Suppressor macrophage (primary cell): ENCODE measurements around the gene RMND5A.
A peak's percentile ranks its signal among the peaks of the same experiment; 100 is the strongest.

Experiments
- DNase-seq, 4 experiments: peaks; one replicate each; pipeline ENCODE4 v3.0.0-alpha.2; 2020 to 2022

The RMND5A gene

GRCh38 chr2:86768189-86768949 is 48.3 kb downstream of the RMND5A start:
- DNase-seq, result peak; percentile 16 to 54 (median 36)

DNA sequence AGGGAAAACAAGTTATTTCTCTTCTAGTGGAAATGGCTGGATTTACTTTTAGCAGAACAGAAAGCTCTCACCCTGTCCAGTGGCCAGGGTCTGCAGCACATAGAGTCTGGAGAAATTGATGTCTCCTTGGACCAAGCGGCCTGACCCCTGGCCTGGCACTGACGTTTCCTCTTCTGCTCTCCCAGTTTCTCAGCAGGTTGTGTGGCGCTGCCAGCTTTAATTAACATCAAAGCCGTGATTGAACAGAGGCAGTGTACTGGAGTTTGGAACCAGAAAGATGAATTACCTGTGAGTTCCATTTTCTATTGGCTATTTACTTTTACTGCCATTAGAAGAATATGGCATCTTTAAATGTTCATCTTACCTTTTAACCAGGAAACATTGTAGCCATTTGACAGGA is 49.7 kb downstream of the RMND5A start:
- no peak for DNase-seq

DNA sequence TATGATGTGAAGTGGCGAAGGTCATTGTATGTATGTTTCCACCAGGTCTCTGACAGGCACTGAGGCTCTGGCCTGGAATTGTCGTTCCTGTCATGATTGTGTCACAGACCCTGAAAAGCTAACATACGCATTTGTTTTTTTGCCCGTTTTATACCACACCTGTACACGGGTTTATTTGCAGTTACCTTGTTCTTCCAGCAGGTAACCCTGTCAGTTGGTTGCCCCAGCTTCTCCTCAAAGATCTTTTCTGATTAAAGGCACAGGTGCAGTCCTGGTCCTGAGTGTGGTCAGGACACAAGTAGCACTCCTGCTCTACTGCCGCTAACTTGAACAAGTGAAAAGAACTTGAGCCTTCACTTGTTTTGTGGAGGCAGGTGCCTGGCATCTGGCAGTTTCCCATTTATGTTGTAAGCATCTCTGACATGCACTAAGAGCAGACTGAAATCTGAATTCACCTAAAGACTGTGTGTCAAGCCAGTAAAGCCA is 50.8 kb downstream of the RMND5A start:
- no peak for DNase-seq

GRCh38 chr2:86772611-86773010 is 52.5 kb downstream of the RMND5A start:
- no peak for DNase-seq

- no peak for DNase-seq
Observed at GRCh38 chr2:86774862-86775261, 54.8 kb downstream of the RMND5A start.

- no peak for DNase-seq
Observed at GRCh38 chr2:86775338-86775737, 55.2 kb downstream of the RMND5A start.

DNA sequence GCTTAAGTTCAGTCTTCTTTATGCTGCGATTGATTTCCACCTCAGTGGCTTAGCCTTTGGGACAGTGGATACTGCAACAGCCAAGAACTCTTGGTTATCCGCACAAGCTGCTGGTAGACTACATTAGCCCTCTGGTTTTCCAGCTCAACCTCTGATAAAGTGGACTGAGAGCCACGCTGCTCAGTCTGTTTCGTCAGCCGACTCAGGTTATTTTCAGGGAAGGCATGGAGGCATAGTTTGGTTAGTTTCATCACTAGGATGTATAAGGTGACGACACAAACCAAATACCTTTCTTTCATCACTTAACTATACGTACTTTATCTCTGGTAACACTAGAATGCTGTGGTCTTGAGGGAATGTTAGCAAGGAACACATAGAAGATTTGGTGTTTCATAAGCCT is 56.4 kb downstream of the RMND5A start:
- DNase-seq, result no peak

DNA sequence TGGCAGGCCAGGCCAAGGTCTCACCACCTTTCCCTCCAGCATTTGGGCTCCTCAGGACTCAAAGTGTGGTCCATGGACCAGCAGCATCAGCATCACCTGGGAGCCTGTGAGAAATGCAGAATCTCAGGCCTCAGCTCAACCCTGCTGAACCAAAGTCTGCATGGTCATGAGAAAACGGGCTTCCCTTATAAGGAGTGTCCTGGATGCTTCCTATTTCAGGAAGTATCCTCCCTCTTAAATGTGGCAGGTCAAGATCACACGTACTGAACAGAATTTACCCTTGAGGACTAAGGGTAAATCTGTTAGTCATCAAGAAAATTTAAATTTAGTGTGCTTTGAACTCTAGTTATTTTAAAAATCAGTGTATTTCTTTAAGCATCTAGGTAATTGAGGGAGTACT is 58.9 kb downstream of the RMND5A start:
- peak in 2 of 4 experiments; percentile 23 to 31 for DNase-seq

DNA sequence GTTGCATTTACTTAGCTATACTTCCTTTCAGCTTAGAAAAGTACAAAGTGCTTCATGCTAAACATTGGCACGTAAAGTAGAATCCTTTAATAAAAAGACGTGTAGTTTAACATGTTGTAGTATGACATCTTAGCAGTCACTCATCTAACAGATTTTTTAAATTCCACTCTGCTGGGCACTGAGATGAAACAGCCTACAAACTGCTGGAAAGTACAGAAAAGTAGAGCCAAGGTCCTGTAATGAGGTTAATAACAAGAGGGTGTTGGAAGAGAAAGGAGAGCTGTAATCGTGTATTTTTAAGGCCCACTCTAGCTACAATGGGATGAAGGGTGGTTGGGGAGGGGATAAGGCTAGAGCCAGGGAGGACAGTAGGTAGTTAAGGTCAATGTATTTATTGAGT is 59.9 kb downstream of the RMND5A start:
- DNase-seq, result no peak

DNA sequence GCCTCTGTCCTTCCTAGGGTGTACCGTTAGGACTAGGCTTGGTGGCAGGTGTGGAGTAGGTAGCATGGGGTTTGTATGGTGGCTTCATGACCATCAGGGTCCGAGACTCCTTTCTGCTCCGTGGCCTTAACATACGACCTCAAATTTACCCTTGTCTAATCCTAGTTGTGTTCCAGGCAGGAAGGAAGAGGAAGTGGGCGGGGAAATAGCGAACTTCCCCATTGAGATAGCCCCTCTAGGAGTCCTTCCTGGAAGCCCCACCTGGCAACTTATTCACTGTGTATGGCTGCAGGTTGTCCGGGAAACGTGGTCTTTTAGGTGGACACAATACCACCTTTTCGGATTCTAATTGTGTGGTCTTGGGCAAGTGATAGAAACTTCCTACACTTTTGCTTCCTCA is 61.3 kb downstream of the RMND5A start:
- DNase-seq, result peak in 1 of 4 experiments; percentile 15

DNA sequence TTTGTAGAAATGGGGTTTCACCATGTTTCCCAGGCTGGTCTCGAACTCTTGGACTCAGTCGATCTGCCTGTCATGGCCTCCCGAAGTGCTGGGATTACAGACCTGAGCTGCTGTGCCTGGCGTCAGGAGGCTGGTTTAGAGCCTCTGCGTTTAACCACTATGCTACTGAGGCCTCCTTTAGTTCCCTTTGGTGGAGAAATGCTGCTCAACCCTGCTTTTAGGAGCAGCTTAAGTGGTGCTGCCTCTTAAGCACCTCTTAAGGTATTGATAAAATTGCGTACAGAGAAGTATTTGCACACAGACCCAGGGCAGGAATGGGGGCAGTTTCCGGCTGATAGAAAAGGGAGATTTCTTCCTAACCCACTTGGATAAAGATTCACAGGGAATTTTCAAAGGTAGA is 62.7 kb downstream of the RMND5A start:
- DNase-seq, result no peak

DNA sequence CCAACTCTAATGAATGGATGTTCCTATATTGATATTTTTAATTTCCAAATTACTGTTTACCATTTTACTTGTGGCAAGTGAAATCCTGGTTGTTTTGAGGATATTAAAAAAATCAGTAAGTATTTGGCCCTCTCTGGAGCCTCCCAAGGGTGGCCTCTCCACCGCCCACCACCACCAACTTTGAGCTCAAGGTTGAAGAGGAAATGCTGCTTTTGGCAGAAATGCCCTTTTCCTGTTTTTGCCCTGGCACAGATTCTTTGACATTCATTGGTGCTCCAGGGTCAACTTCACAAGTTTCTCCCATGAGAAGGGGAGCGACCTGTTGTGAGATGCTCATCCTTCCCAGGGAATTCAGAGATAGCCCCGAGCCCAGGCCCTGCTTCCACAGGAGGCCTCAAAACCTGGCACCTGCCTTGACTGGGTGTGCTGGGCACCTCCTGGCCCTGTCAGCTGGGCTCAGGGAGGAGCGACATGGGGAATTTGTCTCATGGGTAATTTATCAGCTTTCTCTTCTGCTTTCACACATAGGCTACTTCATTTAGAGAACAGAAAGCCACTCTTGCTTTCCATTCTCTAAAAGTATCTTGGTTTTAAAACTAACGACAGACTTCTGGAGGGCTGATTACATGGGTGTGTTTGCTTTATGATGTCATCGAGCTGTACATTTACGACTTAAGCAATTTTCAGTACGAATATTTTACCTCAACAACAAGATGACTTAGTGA is 63.7 kb downstream of the RMND5A start:
- peak in 3 of 4 experiments; percentile 18 to 29 (median 18) for DNase-seq

GRCh38 chr2:86785456-86785855 is 65.4 kb downstream of the RMND5A start:
- no peak for DNase-seq

DNA sequence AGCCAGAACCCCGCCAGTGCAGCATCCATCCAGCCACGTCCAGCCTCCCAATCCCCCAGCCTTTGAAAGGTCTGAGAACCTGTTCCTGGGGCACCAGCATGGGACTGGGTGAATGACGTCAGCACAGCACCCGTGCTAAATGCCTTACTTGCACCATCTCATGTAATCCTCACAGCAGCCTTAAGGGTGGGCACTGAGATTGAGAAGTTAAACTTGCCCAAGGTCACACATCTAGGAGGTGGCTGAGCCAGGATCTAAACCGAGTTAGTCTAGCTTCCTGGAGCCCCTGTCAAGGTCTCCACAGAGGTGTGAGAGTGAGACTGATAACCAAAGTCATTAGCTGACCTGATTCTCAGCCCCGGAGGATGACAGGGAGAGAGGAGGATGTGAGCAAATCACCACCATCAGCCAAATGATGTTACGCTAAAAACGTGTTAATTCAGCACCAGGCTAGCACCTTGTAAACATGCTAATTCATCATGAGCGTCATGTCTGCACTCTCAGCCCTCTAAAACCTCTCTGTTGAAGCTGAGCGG is 66.0 kb downstream of the RMND5A start:
- DNase-seq, result no peak

DNA sequence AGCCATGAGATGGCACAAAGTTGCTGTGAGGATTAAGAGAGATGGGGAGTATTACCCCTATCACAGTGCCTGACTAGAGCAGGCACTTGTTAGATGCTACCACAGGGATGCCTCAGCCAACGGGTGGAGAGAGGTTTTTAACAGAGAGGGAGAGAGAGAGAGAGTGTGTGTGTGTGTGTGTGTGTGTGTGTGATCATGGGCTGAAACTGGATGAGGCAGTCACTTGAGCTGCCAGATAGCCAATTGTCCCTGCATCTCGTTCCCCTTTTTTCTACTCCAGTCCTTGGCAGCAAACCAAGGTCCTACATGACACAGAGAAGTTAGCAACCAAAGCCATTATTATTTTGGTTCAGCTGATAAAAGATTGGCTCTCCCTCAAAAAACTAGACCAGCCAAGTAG is 67.6 kb downstream of the RMND5A start:
- DNase-seq, result peak; percentile 74 to 83 (median 79)

GRCh38 chr2:86788165-86788564 is 68.1 kb downstream of the RMND5A start:
- no peak for DNase-seq

DNA sequence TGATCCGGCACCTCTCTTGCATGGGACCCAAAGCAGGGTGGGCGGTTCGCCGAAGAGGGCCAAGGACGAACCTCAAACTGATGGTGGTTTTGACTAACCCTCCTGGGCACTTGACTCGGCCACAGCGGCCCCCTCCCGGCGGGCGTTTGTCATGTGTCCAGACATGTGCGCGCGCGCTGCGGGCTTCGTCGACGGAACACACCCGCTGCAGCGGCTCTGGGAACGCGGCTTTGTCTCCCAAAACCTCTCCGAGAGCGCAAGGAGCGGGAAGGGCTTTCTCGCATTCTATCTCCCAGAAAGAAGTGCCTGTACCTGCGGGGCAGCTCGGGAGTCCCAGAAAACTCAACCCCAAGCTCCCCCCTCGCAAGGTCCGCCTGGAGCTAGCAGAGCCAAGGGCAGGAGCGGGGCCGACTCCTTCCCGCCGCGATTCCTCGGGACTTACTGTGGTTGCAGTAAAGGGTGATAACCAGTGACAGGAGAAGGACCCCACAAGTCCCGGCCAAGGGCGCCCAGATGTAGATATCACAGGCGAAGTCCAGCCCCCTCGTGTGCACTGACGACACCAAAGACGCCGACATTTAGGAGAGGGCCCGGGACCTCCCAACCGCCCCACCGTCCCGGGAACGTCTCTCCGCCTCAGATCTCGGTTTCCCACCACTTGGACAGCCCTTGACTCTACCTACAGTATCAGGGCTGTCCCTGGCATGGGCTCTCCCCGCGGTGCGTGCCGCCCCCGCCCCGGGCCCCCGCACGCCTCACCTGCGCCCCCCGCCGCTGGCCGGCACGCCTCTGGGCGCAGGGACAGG is 69.0 kb downstream of the RMND5A start:
- DNase-seq, result peak in 3 of 4 experiments; percentile 13 to 35 (median 19)

DNA sequence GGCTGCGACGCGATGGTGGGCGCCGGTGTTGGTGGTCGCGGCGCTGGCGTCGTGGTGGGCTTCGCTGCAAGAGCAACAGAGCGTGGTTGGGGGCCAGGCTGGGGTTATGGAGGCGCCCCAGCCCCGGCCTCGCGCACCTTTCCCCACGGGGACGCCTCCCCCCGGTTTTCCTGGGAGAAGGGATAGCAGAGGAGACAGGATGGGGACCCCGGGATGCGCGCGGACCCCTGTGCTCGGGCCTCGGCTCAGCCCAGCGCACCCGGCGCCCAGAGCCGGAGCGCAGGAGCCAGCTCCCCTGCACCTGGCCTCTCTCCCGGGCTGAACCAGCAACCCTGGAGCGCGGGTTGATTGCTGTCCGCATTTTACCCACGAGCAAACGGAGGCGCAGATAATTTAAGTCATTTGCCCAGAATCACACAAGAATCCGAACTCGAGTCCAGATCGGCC is 69.6 kb downstream of the RMND5A start:
- no peak for DNase-seq

- peak in 1 of 4 experiments; percentile 5 for DNase-seq
Observed at GRCh38 chr2:86790134-86790675, 70.1 kb downstream of the RMND5A start.

DNA sequence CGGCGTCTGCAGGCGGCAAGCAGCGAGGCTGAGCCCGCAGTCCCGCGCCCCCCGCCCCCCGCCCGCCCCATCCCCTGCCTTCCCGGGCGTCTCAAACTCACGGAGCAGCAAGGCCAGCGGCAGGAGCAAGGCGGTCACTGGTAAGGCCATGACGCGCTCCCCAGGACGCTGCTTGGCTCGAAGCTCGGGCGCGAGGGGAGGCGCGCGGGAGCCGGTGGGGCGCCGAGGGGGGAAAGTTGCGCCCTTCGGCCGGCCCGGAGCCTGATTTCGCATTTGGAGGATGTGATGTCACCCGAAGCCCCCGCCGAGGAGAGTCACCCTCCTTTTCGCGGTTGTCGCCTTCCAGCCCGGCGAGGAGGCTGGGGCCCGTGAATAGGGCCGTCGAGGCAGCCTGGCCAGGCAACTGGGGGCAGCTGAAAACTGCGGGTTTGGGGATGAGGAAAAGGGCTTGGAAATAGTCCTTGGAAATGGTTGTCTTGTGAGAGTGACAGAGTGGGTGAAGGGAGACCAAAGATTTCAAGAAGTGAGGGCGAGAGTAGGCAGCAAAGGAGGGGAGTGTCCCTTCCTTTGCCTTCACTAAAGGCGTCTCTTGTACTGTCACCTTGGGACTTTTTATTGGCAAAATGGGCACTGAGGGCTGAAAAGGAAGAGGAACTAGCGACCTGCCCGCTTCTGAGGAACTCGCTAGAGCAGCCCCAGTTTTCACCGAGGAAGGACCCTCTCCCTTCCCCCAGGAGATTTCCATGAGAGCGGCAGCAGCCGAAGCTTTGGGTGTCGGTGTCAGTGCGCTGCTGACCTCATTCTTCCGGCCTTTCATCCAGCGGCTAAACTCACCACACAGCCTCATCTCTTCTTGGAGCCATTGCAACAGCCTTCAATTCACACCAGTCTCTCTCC is 70.8 kb downstream of the RMND5A start, which contains the start of gene CD8A:
Gene CD8A (minus strand): TSS at position 238 of the 897 bp plus-strand sequence. CDS start 88 bp downstream, at position 150.
- DNase-seq, result peak; percentile 37 to 64 (median 54)

DNA sequence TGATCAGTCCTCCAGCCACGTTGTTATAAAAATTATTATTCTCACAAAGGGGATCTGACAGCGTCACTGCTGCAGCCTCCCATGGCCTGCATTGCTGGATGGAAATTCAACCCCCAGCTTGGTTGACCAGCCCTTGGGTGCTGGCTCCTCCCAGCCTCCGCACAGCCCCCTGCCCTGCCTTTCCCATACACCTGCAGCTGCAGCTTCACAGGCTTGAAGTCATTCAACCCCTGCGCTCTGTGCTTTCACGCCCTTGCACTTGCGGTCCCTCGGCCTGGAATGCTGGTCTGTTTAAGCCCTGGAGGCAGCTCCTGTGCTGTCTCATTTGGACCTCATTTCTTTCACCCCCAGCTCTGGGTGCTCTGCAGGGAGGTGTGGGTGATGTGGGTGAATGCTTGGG is 71.5 kb downstream of the RMND5A start:
- DNase-seq, result no peak
